ENCODE measurements around the gene CHD6.

CHD6 gene

GRCh38 chr20:41382791-41383305 is 235.3 kb downstream of the CHD6 start:
- DNase-seq (ENCODE audit: low spot score) = no peak
- no peak for TF ChIP-seq CTCF (IDR thresholded peaks at IDR 0.05; ENCODE audit: borderline replicate concordance, control extremely low read depth, extremely low read depth, insufficient read depth, missing control alignments)
- in situ Hi-C loops (cut with MboI; ENCODE audit: low sequenced_read_pairs, unreplicated experiment) = no loop called here

- DNase-seq (ENCODE audit: low spot score) = no peak
- no peak for TF ChIP-seq CTCF (IDR thresholded peaks at IDR 0.05; ENCODE audit: borderline replicate concordance, control extremely low read depth, extremely low read depth, insufficient read depth, missing control alignments)
- in situ Hi-C loops (cut with MboI; ENCODE audit: low sequenced_read_pairs, unreplicated experiment) = no loop called here
Measured at GRCh38 chr20:41380551-41381193, 237.5 kb downstream of the CHD6 start.

GRCh38 chr20:41379551-41379950 is 238.6 kb downstream of the CHD6 start:
- DNase-seq (ENCODE audit: low spot score) = no peak
- TF ChIP-seq CTCF (IDR thresholded peaks at IDR 0.05; ENCODE audit: borderline replicate concordance, control extremely low read depth, extremely low read depth, insufficient read depth, missing control alignments) = no peak
- in situ Hi-C loops (cut with MboI; ENCODE audit: low sequenced_read_pairs, unreplicated experiment) = no loop called here

- no peak for DNase-seq (ENCODE audit: low spot score)
- TF ChIP-seq CTCF (IDR thresholded peaks at IDR 0.05; ENCODE audit: borderline replicate concordance, control extremely low read depth, extremely low read depth, insufficient read depth, missing control alignments) = no peak
- in situ Hi-C loops (cut with MboI; ENCODE audit: low sequenced_read_pairs, unreplicated experiment) = no loop called here
Measured at GRCh38 chr20:41377275-41377674, 240.9 kb downstream of the CHD6 start.

GRCh38 chr20:41376349-41376748 is 241.8 kb downstream of the CHD6 start:
- DNase-seq (ENCODE audit: low spot score) = no peak
- in situ Hi-C loops (cut with MboI; ENCODE audit: low sequenced_read_pairs, unreplicated experiment) = no loop called here
- TF ChIP-seq CTCF (IDR thresholded peaks at IDR 0.05; ENCODE audit: borderline replicate concordance, control extremely low read depth, extremely low read depth, insufficient read depth, missing control alignments) = no peak

GRCh38 chr20:41375846-41376245 is 242.3 kb downstream of the CHD6 start:
- in situ Hi-C loops (cut with MboI; ENCODE audit: low sequenced_read_pairs, unreplicated experiment) = no loop called here
- TF ChIP-seq CTCF (IDR thresholded peaks at IDR 0.05; ENCODE audit: borderline replicate concordance, control extremely low read depth, extremely low read depth, insufficient read depth, missing control alignments) = no peak

More at GRCh38 chr20:41375846-41376245, 242.3 kb downstream of the CHD6 start:
- no peak for DNase-seq (ENCODE audit: low spot score)

Data from GM13976 (cell line).